ENCODE measurements around the gene NEMP2.
"Not testable (repeated sequence)": the region's sequence is repeated elsewhere in the genome, so short reads cannot be mapped to it uniquely, and the experiment has no call there.

The NEMP2 gene

GRCh38 chr2:190486037-190486623 is 48.4 kb downstream of the NEMP2 start:
- no peak for DNase-seq

DNA sequence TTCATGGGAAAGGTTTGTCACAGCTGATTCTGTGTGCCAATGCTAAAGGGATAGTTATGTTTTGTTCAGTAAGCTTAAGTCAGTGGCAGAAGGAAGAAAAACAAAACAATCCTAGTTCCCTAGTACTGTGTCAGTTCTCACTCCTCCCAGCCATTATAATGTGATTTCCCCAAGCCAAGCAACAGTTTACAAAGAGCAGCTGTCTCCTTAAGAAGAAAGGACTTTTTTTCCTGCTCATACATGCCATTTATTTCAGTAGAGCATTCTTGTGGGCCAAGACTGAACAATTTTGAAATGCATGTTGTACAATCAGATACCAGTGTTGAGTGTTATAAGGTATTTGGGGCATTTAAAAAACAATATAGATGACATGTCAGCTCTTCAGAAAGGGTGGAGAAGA is 52.1 kb downstream of the NEMP2 start:
- no peak for DNase-seq

GRCh38 chr2:190481339-190481738 is 53.2 kb downstream of the NEMP2 start:
- no peak for DNase-seq

DNA sequence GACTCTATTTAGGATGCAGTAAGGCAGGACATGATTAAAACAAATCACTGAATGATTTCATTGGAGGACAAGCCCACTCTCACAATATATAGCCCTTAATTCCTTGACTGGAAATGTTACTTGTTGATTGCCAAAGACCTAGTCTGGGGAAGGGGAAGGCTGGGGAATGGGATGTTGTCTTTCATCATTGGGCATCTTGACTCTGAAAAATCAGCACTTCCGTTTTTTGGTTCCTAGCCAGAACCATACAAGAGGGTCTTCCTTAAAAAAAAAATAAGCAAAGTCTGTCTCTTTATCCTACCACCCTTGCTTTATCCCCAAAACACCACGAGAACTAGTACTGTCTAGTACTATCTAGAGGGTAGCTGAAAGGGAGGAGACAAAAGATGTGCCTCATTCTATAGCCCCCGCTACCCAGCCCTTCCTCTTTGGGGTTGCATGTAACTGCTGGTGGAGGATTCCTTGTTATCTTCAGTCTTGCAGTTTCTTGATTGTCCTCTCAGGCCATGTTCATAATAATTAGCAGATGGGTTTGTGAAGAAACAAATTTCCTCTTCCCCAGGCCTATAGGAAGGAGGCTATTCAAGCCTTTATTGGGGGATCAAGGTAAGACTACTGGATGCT is 55.8 kb downstream of the NEMP2 start:
- DNase-seq: no peak

DNA sequence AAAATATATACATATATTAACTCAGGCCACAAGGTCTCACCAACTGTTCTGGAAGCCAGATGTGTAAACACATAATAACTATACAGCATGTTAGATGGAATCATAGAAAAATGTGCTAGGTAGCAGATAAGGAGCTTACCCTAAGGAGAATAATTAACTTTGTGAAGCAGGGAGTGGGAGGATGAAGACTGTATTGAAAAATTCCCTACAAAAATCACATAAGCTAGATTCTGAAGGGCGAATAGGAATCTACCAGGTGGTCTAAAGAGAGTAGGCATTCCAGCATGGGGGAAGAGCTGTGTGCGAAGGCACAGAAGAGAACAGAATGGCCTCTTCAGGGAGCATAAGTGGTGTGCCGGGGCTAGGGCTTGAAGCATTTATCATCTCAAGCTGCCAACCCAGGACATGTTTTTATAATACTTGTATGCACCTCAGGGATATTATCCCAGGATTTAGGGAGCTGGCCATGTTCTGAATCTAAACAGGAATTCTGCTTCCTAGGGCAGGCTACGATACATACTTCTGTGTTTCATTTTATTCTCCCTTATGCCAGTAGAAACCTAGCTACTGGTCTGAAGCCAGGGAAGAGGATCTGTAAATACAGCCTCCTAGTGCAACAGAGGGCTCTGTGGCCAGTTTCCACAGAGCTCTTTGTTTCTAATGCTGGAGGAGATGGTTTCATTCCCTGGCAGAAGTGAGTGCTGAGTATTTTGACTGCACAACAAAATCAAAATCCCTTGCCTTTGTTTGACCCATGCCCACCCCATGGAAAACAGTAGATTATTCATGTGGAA is 56.7 kb downstream of the NEMP2 start:
- DNase-seq: no peak

DNA sequence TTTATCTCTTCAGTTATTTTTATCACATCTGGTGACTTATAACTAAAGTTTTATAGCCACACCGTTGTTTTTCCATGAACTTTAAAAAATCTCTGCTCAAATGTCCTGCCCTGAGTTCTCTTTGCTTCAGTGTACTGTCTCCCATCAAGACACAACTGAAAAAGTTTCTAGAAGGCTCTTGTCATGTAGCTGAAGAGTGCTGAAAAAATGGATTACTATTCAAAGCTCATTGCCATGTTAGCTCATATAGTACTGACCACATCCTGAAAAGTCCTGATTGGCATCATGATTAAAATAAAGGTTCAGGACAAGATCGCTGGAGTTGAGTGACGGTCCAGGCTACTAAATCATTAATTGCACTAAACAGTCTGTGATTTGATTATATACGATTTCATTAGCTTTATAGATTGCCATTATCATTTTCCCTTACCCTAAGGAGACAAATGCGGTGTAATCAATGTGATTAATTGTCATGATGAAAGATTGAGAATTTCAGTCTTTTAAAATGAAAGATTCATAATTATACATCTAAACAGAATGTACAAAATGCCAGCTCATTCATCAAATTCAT is 64.2 kb downstream of the NEMP2 start:
- DNase-seq: no peak

GRCh38 chr2:190469771-190470170 is 64.8 kb downstream of the NEMP2 start:
- no peak for DNase-seq

- DNase-seq: peak; percentile 48 to 73
Measured at GRCh38 chr2:190468814-190469569, 65.5 kb downstream of the NEMP2 start.

GRCh38 chr2:190468354-190468753 is 66.2 kb downstream of the NEMP2 start:
- not testable (repeated sequence) for DNase-seq

DNA sequence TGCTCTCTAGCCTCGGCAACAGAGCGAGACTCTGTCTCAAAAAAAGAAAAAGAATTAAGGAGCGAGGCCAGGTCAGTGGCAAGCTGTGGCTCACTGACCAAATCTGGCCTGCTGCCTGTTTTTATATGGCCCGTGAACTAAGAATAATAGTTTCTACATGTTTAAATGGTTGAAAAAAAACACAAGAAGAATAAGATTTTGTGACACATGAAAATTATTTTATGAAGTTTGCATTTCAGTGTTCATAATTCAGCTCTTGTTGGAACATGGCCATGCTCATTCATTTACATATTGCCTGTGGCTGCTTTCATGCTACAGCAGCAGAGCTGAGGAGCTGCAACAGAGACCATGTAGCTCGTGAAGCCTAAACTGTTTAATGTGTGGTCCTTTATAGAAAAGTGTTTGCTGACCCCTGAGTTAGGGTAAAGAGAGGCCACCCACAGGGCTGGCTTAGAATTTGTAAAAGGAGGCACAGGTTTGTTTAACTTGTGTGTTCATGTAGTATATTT is 66.9 kb downstream of the NEMP2 start:
- no peak for DNase-seq

- no peak for DNase-seq
Measured at GRCh38 chr2:190466819-190467446, 67.6 kb downstream of the NEMP2 start.

- DNase-seq: no peak
Measured at GRCh38 chr2:190465060-190465459, 69.5 kb downstream of the NEMP2 start.

GRCh38 chr2:190462611-190463010 is 71.9 kb downstream of the NEMP2 start:
- no peak for DNase-seq

- no peak for DNase-seq
Measured at GRCh38 chr2:190462181-190462580, 72.3 kb downstream of the NEMP2 start.

GRCh38 chr2:190460487-190460886 is 74.0 kb downstream of the NEMP2 start:
- DNase-seq: no peak

DNA sequence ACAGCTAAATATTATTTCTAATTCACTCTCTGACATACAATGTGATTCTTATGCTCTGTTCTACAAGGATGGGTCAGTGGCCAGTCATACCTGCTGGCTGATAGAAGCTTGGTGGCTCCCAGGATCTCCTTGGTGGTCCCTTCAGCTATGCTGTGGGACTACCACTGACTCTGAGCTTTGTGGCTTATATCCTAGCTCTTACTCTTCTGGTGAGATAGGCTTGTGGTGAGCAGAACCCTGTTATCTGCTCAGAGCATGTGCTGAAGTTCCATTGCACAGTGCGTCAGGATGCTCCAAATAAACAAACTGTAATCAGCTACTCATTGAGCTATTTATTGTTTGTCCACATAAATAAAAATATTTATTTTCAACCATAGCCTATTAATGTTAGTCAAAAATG is 74.6 kb downstream of the NEMP2 start:
- DNase-seq: no peak

DNA sequence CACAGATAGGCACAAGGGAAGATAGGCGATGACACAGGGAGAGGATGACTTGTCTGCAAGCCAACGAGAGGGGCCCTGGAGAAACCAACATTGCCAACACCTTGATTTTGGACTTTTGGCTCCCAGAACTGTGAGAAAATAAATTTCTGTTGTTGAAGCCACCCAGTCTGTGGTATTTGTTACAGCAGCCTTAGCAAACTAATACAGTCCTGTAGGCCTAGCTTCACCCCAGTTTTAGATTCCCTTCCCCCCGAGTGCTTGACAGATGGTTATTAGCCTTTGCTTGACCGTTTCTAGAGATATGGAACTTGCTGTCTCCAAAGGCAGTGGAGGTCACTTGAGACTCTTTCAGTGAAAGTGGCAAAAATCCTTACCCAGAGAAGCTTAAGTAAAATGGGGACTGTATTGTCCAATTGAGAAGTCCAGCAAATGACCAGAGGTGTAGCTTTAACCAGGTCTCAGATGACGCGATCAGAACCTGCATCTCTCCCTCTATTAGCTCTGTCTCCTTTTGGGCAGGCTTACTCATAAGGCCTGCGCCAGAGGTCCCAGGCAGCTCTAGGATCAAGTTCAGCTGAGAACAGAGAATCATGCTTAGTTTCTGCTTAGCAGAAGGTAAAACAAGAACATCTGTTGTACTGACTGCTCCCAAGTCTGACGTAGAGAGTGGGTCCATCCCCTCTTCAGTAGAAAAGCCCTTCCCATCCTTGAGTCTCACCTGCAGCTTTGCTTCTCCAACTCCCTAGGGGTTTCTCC is 76.0 kb downstream of the NEMP2 start:
- DNase-seq: no peak

GRCh38 chr2:190457256-190457655 is 77.3 kb downstream of the NEMP2 start:
- DNase-seq: no peak

GRCh38 chr2:190456833-190457232 is 77.7 kb downstream of the NEMP2 start:
- no peak for DNase-seq

DNA sequence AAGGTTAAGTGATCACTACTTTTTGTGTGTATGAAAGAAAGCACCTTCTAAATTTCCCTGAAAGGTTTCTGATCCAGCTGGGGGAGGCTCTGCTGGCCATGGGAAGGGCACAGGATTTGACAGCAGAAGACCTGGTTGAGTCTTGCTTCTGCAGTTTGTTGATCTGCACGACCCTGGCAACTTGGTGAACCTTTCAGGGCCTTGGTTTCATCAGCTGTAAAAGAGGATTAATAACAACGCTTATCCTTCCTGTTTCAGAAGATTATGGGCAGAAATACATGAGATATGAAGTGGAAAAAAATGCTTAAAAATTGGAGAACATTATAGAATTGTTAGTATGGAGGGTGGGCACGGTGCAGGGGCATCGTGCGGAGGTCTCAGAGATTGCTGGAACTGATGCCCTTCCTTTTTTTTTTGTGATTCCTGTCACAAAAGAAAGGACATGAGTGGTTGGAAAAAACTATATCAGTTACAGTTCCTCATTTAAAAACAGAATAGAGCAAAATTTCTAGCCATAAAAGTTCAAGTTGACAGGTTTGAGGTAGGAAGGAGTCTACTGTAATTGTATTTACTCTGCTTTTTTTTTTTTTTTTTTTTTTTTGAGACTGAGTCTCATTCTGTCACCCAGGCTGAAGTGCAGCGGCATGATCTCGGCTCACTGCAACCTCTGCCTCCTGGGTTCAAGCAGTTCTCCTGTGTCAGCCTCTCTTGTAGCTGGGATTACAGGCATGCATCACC is 79.0 kb downstream of the NEMP2 start:
- no peak for DNase-seq

DNA sequence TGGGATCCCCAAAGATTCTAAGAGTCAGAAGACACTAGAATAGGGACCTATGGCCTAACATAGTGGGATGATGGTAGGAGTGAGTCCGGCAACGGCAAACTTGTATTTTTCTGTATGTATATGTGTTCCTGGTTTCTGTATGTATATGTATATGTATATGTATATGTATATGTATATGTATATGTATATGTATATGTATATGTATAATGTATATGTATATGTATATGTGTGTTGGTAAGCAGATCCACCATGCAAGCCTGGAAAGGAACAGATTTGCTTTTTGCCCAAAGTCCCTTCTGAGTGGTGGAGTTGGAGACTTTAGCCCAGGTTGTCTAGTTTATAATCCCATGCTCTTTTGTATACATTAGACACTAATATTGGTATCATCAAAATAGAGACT is 79.7 kb downstream of the NEMP2 start:
- DNase-seq: no peak

All from Kasumi-1 (cell line).